Endodermal cell (in vitro differentiated cells): ENCODE measurements around the gene ABHD2. TPM values are rescaled to one million over a fixed set of nuclear protein-coding genes. Genes with fewer than 3 reads are reported as not detected.

Source experiments
- DNase-seq: peaks from one replicate; pipeline ENCODE4 v3.0.0-alpha.2; 2017
- H3K27ac ChIP-seq: 2 replicates; pipeline ENCODE4 v1.5.1; 2013; ENCODE audit warnings: mild to moderate bottlenecking, low read depth, low read length, moderate library complexity
- H3K27me3 ChIP-seq: 2 replicates; pipeline ENCODE4 v1.6.1; 2013; ENCODE audit warnings: mild to moderate bottlenecking, low read length, moderate library complexity; ENCODE audit not compliant: insufficient read depth, control insufficient read depth, poor library complexity, severe bottlenecking
- H3K36me3 ChIP-seq: 2 replicates; pipeline ENCODE4 v1.7.0; 2013; ENCODE audit warnings: mild to moderate bottlenecking, low read length, moderate library complexity; ENCODE audit not compliant: control insufficient read depth, insufficient read depth
- H3K4me1 ChIP-seq: one replicate; pipeline ENCODE4 v1.7.0; 2013; ENCODE audit warnings: low read length; ENCODE audit not compliant: control insufficient read depth, insufficient read depth
- H3K4me3 ChIP-seq: 2 replicates; pipeline ENCODE4 v1.5.1; 2013; ENCODE audit warnings: mild to moderate bottlenecking, low read length, moderate library complexity
- H3K9ac ChIP-seq: 2 replicates; pipeline ENCODE4 v1.6.1; 2013; ENCODE audit warnings: mild to moderate bottlenecking, low read length, moderate library complexity; ENCODE audit not compliant: poor library complexity, severe bottlenecking; ENCODE audit errors: extremely low read depth
- H3K9me3 ChIP-seq: 2 replicates; pipeline ENCODE4 v1.6.1; 2013; ENCODE audit warnings: mild to moderate bottlenecking, low read length, moderate library complexity; ENCODE audit not compliant: control insufficient read depth
- H3K27ac Mint-ChIP-seq: 2 replicates; pipeline ENCODE4 v1.8.0; 2020; ENCODE audit warnings: mixed read lengths
- H3K27me3 Mint-ChIP-seq: 2 replicates; pipeline ENCODE4 v1.8.0; 2021; ENCODE audit warnings: mild to moderate bottlenecking, mixed read lengths; ENCODE audit not compliant: insufficient read depth
- H3K36me3 Mint-ChIP-seq: 2 replicates; pipeline ENCODE4 v1.8.0; 2020; ENCODE audit warnings: low read depth, mixed read lengths
- H3K4me1 Mint-ChIP-seq: 2 replicates; pipeline ENCODE4 v1.8.0; 2020; ENCODE audit warnings: mixed read lengths
- H3K4me3 Mint-ChIP-seq: 2 replicates; pipeline ENCODE4 v1.8.0; 2020; ENCODE audit warnings: mild to moderate bottlenecking, moderate library complexity, mixed read lengths
- H3K9me3 Mint-ChIP-seq: 2 replicates; pipeline ENCODE4 v1.8.0; 2020; ENCODE audit warnings: mild to moderate bottlenecking, mixed read lengths
- CTCF ChIP-seq: fragments of 200-600 bp; sonication (generic); conservative IDR thresholded peaks from 2 replicates; pipeline ENCODE4 v1.5.0; 2021; ENCODE audit warnings: antibody characterized with exemption, mild to moderate bottlenecking
- WGBS, 2 experiments: methylation state at CpG; one replicate each; pipeline versions ENCODE4 v1.1.5 to v1.1.7; 2013; ENCODE audit warnings: missing lambda C conversion rate in 2 of 2, mixed read lengths in 1 of 2; ENCODE audit not compliant: insufficient coverage in 1 of 2, insufficient read length in 1 of 2; 5-methylcytosine and 5-hydroxymethylcytosine counted together
- total RNA-seq, 2 donors: library from RNA; stranded (reverse); fragmentation: NEBNext Ultra II Directional in 1 of 2; extraction: Animal tissue kit (Norgen Biotek cat#: 25700) in 1 of 2; gene quantifications; 2 replicates in 1 of 2; 3 replicates in 1 of 2; pipeline ENCODE4 v1.2.1, GENCODE V29; 2021

The ABHD2 gene
- total RNA-seq, 2 donors from 2014 or later, result 24.1 to 26.0 TPM

GRCh38 chr15:89066280-89066679, 22.0 kb upstream of the ABHD2 start:
- H3K9ac ChIP-seq, result no peak overlapping the region
- Mint-ChIP-seq H3K27ac (no peak overlapping the region), H3K27me3 (peaks cover 3% of the 10 kb centered on the region), H3K4me1 (no peaks in the 10 kb centered on the region), H3K9me3 (peaks cover 41% of the 10 kb centered on the region), H3K36me3 (no peaks in the 10 kb centered on the region), H3K4me3 (no peak overlapping the region)
- no peak for DNase-seq
- no peak overlapping the region for H3K27ac ChIP-seq
- H3K4me1 ChIP-seq, result no peaks in the 10 kb centered on the region
- no peaks in the 10 kb centered on the region for H3K36me3 ChIP-seq
- H3K27me3 ChIP-seq, result no peaks in the 10 kb centered on the region
- TF ChIP-seq CTCF, result no peak
- peaks cover 24% of the 10 kb centered on the region for H3K9me3 ChIP-seq
- 100% methylated on average over 1 of the region's 1 CpG for WGBS, 2 experiments
- H3K4me3 ChIP-seq, result no peak overlapping the region

DNA sequence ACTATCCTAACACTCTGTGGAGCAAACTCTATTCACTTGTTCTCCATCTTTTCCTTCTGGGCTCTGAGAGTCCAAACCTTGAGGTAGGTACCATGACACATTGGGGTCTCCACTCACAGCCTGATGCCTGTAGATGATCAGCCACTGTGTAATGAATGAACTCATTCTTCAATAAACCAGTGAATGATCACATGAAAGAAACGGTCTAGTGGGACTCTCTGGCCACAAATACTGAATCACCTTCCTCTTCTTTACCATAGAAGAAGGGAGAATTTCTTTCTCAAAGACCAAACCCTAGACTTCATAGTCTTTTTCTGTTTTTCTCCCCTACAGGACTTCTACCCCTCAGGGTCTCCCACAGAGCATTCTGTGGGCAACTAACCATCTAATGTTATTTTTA, 20.5 kb upstream of the ABHD2 start:
- Mint-ChIP-seq H3K27me3 (peaks cover 3% of the 10 kb centered on the region), H3K36me3 (no peaks in the 10 kb centered on the region), H3K9me3 (peaks cover 41% of the 10 kb centered on the region), H3K4me1 (no peaks in the 10 kb centered on the region), H3K27ac (no peak overlapping the region), H3K4me3 (no peak overlapping the region)
- Histone ChIP-seq H3K36me3 (no peaks in the 10 kb centered on the region), H3K9ac (no peak overlapping the region), H3K4me1 (no peaks in the 10 kb centered on the region), H3K9me3 (peaks cover 24% of the 10 kb centered on the region), H3K4me3 (no peak overlapping the region), H3K27ac (no peak overlapping the region), H3K27me3 (no peaks in the 10 kb centered on the region)
- DNase-seq, result no peak
- TF ChIP-seq CTCF, result no peak
- WGBS, 2 experiments, result 63% methylated on average over 1 of the region's 1 CpG

- H3K27me3 ChIP-seq, result no peaks in the 10 kb centered on the region
- no peak for TF ChIP-seq CTCF
- Mint-ChIP-seq H3K4me1 (no peaks in the 10 kb centered on the region), H3K27ac (no peak overlapping the region), H3K9me3 (peaks cover 41% of the 10 kb centered on the region), H3K27me3 (peaks cover 3% of the 10 kb centered on the region), H3K4me3 (no peak overlapping the region), H3K36me3 (no peaks in the 10 kb centered on the region)
- H3K27ac ChIP-seq, result no peak overlapping the region
- H3K36me3 ChIP-seq, result no peaks in the 10 kb centered on the region
- no peak for DNase-seq
- WGBS, 2 experiments, result 87 to 91% methylated on average over 5 of the region's 5 CpGs
- no peak overlapping the region for H3K4me3 ChIP-seq
- peaks cover 24% of the 10 kb centered on the region for H3K9me3 ChIP-seq
- no peak overlapping the region for H3K9ac ChIP-seq
- no peaks in the 10 kb centered on the region for H3K4me1 ChIP-seq
Observed at GRCh38 chr15:89068325-89068784, 19.9 kb upstream of the ABHD2 start.
